ENCODE measurements around the gene ADAMTSL1.

ADAMTSL1 gene

DNA sequence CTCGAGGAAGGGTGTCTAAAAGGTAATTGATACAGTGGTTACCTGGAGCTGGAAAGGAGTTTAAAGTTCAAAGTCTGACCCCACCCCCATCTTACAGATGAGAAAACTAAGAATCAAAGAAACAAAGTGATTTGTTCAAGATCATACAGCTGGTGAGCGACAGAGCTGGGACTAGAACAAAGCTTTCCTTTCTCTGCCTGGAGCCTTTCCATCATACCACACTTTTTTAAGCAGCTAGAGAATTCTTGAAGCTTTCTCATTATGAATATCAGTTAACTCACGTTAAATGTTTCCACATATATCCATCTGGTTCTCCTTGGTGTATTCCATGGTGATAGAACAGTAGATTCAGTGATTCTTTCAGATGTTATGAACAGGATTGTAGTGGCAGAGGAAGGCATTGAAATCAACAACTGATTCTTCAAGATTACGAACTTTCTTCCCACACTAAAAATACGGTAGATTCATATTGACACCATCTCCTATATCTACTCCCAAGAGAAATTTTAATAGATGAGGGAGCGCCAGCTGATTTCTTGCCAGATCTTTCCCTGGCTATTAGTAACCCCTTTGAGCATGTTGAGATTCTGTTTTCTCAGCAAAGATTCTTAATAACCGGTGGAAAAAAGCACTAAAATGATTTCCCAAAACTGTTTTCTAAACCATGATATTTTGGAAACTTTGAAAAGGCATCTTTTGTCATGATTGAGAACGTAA is 233.7 kb downstream of the ADAMTSL1 start:
- no peak for DNase-seq

DNA sequence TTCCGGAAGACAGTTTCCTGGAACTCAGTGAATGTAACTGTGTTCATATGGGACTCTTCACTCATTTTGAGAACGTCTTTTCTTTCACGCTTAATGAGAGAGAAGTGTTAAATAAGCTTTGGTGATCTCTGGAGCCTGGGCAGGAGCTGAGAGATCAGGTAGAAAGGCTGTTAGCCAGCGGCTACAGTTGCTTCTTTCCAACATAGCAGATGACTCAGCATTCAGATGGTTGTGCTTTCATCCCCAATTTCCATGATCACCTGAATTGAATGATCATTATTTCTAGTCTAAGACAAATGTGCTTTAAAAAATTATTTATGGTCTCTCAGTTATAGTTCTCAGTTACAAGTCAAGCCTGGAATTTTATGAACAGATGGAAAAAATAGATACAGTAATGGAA is 234.5 kb downstream of the ADAMTSL1 start:
- DNase-seq = no peak

DNA sequence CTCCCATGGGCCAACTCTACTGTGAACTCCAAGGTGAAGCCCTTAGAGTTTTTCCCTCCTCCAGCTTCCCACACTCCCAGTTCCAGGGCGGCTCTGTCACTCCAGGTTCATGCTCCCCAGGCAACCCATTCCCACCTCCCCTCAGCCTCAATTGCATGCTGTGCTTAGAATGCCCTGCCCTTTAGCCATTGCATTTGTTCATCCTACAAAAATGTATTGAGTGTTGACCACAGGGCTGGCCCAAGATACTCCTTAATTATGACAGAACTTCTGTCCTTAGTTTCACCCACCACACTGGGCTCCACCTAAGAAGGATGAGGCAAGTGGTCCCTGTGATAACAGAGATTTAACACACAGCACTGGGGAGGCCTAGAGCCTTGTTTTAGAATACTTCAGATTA is 236.1 kb downstream of the ADAMTSL1 start:
- no peak for DNase-seq

DNA sequence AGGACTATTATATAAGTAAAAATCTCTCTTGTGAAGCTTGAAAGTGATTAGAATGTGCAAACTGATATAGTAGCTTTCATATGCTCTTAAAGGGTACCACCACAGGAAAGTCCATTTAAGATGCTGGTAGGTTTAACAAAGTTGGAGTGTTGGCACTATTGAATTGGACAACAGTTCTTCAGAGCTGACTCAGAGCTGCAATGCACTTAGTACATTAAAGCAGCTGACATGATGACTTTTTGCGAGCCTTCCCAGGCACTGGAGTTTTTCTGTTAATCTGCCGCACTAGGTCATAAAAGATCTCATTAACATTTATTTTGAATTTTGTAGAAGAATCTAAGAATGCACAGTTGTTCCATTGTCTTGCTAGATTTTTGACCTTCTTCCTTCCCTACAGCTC is 243.8 kb downstream of the ADAMTSL1 start:
- DNase-seq = no peak

DNA sequence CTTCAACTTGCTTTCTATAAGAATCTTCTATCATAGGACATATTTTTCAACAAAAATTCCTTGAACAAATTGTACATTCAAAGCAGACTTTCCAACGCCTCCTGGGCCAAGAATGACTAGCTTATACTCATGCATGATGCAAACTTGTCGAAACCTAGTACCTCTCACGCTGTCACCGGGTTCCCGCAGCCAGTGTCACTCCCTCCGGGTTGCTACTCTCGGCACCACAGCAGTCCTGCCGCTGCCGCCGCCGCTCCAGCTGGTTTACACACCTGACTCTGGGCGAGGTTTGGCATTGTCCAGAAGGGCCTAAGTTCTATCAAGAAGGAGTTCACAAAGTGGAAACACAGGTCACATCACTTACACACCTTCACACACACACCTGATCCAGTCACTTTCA is 244.4 kb downstream of the ADAMTSL1 start:
- DNase-seq = no peak

DNA sequence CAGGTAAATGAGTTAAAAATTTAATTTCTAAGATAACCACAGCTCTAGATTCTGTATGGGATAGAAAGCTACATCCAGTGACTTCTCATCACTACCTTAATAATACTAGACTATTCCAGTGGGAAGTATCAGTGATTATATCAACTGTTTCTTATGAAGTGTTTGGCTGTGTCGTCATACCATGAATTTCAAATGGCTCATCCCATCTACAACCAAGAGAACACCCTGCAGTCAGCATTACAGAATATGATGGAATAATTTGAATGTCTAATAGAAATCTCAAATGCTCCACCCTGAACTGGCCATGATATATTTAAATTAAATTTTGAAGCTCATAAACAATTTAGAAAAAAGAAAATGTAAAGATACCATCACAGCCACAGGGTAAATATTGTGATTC is 245.0 kb downstream of the ADAMTSL1 start:
- DNase-seq = no peak

DNA sequence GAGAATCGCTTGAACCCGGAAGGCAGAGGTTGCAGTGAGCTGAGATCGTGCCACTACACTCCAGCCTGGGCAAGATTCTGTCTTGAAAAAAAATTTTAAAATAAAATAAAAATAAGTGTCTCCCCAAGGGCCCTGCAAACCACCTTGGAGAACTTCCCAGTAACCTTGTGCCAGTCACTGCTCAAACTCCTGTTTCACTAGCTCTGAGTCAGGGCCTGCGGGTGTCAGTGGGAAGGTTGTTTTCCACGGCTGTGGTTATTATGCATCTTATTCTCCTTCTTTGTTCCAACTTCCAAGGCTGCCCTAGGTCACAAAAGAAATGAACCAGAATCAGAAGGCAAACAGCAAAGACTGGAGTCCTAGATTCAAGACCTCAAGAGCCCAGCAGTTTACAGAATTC is 246.7 kb downstream of the ADAMTSL1 start:
- DNase-seq = no peak

DNA sequence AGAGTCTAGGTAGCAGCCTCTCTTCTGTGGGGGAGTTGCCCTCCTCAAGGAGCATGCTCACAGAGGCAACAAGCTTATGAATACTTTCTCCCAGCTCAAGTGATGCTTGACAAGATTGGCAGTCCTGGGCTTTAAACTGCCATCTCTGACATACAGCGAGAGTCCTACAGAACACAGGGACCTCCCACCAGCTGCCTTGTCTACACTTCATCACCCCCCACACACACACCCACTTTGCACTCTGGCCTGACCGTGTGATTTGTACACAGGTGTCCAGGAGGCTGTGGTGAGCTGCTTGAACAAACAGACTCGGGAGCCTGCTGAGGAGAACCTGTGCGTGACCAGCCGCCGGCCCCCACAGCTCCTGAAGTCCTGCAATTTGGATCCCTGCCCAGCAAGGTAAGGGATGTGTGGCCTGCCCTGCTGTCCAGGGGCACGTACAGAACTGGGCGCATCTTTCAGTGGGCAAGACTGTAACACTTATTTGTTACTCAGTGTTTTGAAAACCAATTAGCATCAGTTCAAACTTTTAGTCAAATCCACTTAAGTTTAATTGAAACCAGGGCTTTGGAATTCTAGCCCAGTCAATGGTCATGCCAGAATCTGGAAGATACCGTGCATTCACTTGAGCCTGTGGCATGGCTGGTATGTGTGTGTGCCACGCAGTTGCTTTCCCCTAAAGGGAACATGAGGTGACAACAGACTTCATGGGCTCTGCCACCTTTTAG is 247.5 kb downstream of the ADAMTSL1 start:
- no peak for DNase-seq

DNA sequence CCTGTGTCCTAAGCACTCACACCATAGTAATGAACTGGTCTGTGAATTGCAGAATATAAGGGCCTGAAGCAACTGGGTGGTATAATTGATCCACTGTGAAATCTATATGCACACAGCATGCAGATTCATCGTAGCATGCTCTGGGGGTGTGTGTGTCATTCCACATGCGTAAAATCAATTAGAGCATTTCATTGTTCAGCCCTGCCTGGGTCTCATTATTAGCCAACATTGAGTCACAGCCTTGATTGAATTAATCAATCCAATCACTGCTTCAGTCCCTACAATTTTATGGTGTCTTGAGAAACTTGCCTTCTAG is 248.0 kb downstream of the ADAMTSL1 start:
- DNase-seq = no peak

DNA sequence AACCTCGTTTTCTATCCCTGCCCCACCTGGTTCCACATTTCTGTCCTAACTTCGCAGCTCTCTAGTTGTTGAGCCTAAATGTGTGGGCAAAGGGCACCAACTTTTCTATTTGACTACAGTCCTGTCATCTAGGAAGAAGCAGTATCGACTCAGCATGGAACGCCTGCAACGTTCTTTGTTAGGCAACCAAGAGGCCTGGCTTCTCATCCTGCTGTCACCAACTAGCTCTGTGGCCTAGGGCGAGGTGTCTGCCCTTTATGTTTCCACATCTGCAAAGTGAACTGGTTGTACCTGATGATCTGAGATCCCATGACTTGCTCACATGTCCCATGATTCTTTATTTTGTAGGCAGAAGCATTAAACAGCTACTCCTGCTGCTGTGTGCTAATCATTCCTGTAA is 248.9 kb downstream of the ADAMTSL1 start:
- no peak for DNase-seq

DNA sequence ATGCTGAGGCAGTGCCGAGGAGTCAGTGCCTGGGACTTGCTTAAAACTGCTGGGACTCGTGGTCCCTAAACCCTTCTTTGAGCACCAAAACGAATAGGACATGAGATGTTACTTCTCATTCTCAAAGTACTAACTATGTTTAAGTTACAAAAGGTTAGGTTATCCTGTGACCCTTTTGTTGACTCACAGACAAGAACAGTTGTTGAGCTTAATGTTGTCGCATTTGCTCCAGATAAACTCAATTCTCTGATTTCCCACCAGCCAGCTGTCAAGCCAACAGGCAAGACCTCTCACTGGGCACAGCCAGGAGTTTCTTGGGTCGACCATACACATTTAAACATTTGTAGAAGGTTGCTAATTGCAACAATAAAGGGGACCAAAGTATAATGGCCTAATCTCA is 249.4 kb downstream of the ADAMTSL1 start:
- DNase-seq = no peak

DNA sequence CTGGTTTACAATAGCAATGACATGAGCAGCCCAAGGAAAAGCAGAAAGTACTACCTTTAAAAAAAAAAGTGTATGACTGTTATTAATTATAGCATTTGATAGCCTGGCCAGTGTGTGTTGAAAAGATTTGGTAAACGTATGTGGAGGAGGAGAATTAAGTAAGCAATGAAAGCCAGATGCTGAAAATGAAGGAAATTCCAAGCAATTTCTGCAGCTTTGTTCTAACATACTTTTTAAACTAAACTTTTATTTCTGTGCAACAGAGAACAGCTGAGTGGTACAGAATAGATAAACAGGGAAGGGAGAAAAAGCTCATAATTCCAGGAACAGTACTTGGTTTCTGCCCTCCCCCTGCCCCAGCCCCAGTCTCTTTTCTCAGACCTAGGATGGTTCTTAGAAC is 252.6 kb downstream of the ADAMTSL1 start:
- DNase-seq = no peak

DNA sequence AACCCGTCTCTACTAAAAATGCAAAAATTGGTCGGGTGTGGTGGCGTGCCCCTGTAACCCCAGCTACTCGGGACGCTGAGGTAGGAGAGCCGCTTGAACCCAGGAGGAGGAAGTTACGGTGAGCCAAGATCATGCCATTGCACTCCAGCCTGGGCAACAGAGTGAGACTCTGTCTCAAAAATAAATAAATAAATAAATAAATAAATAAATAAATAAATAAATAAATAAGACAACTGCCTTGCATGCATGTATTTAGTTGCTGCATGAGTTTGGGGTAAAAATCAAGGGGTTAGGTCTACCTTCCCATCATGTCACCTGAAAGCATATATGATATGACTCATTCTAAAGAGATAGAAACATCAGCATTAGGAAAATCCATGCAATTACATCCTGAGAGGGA is 254.0 kb downstream of the ADAMTSL1 start:
- no peak for DNase-seq

DNA sequence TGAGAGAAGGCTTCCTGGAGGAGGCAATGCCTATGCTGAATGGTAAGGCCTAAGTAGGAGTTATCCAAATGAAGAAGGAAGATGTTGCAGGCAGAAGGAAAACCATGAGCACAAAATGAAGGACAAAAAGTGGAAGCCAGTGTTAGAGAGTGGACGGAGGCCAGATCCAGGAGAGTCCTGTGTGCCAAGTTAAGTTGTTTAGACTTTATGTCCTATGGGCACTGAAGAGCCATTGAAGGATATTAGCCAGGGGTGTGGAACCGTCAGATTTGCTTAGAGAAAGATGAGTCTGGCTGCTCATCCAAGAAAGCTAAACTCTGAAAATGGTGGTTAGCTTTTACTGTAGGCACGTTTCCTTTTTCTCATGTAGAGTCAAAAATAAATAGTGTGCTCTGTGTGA is 254.7 kb downstream of the ADAMTSL1 start:
- no peak for DNase-seq

DNA sequence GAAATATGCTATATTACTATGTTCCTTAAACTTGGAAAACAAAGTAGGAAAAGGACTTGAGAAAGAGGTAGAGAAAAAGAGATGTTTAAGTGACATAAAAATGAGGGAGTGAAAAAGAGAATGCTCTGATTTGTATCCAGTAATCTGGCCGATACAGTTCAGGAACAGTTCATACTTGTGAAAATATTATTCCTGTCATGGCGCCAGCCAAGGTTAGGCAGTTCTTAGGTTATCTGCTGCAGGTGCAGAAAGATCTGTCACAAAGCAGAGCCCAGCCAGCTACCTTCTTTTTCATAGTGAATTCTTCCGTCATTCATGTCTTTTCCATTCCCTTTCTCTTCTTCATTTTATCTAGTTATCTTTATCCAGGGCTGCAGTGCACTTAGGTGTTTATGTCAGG is 256.3 kb downstream of the ADAMTSL1 start:
- no peak for DNase-seq

DNA sequence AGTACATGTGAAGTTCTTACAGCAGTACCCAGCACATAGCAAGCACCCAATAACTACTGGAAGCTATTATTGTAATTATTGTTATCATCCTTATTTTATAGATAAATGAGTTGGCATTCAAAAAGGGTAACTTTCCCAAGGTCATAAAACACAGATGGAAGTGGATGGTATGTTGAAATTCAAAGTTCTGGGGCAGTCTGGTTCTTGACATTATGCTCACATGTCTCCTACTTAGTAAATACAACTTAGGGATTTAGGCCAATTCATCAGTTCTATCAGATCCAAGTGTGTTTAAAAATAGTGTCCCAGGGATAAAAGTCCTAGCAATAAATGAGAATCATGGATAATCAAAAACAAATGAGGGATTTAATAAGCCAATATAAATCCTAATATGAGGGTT is 265.2 kb downstream of the ADAMTSL1 start:
- no peak for DNase-seq

DNA sequence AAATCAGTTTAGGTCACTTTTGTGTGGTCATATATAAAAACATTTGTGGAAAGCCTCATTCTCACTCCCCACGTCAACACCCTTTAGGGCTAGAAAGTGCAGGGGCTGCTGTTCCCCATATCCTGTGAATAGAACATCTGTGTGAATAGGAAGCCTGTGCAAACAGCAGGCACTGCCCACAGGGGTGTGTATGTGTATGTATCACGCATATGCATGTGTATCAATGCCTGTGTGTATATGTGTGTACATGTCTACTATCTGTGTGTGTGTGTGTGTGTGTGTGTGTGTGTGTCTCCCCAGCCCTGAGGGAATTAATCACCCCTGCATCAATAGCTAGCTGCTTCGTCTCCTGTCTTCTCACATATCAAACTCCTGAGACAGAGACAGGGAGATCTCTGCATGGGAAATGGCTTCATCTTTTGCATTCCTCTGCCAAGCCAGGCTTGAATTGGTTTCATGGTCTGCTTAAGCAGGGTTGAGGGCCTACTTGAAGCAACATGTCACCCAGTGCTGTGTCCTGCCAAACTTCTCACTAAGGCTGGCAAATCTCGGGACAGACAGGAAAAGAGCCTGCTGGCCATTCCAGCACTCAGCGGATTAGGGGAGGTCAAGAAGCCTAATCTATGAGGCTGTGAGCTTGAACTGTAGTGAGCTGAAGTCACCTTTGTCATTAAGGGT is 265.8 kb downstream of the ADAMTSL1 start:
- DNase-seq = no peak

DNA sequence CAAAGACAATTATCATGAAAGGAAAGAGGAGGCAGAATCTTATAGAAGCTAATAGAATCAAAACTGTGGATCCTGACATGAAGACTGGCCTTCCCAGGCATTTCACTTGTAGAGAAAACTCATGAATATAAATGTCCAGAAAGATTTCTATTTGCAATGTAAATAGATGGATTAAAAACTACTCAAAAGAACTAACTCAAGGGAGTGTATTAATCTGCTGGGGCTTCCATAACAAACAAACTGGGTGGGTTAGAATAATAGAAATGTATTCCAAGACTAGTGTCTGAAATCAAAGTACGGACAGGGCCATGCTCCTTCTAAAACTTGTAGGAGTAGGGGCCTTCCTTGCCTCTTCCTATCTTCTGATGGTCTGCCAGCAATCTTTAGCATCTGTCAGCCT is 267.4 kb downstream of the ADAMTSL1 start:
- no peak for DNase-seq

DNA sequence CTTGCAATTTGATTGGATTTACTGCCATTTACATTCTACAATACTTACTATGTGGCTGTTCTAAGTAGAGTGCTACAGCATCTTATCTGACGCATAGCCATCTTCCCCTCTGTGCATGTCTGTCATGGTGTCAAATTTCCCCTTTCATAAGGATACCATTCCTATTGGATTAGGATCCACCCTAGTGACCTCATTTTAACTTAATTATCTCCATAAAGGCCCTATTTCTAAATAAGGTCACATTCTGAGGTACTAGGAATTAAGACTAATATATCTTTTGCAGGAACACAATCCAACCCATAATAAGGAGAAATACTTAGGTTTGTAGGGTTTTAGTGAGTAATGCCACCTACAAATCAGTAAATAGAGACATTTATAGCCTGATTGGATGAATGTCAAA is 268.0 kb downstream of the ADAMTSL1 start:
- no peak for DNase-seq

DNA sequence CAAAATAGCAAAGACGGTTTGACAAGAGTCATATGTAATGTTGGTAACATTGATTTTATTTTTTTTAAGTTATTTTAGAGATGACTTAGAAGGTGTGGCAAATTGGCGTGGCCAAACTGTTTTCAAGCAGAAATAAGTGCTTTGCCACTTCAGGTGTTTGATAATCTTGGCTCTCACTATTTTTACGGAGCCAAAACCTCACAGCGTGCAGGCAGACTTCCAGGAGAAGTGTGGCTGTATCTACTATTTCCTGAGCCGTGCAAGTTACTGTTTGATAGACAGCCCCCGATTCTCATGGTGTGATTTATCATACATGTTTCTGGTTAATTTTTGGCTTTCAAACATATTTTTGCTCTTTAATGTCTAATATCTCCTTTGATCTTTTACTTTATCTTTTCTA is 269.5 kb downstream of the ADAMTSL1 start:
- DNase-seq = no peak

DNA sequence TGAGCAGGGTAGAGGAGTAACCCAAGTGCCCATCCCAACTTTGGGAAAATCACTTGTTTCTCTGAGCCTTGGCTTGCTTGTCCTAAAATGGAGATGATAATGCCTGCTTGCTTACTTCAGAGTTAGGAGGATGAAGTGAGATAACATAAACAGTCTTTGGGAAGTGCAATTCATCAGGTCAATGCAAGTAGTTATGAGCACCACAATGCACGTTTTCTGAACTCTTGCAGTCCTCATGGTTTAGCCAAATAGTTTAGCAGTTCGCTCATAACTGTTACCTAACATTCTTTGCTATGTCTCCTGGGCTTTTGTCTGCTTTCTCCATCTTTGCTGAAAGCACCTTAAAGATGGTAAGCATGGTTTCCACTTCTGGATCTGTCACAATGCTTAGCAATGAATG is 270.0 kb downstream of the ADAMTSL1 start:
- DNase-seq = no peak

DNA sequence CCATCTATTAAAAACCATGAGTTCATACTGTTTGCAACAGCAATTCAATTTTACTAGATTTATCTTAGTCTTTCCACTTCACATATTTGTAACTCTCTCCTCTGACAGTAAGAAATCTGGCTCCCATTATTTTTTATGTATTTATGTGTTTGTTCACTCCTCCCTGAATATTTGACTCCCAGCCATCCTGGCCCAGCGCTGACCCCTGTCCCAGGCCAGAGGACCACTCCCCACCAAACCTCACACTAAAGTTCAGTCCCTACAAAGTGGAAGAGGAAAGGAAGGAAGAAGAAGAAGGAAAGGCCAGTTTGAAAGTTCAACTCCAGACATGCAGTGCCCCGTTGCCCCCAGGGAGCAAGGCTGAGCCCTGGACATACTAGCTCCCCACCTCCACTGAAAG is 271.8 kb downstream of the ADAMTSL1 start:
- no peak for DNase-seq

DNA sequence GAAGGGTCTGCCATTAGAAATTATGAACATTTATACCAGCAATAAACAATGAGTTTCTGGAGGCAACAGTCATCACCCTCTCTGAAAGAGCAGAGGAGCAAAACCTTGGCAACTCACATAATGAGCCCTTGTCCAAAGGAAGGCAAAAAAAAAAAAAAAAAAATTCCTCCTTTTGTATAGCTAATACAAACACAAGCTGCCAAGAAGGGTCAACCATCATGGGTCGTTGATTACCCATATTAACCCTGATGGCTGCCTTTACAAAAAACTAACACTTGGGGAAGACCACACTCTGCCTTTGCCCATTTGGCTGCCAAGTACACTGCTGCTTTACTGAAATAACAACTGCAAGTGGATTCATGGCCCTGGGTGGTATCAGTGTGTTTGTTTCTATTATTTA is 272.7 kb downstream of the ADAMTSL1 start:
- DNase-seq = no peak

DNA sequence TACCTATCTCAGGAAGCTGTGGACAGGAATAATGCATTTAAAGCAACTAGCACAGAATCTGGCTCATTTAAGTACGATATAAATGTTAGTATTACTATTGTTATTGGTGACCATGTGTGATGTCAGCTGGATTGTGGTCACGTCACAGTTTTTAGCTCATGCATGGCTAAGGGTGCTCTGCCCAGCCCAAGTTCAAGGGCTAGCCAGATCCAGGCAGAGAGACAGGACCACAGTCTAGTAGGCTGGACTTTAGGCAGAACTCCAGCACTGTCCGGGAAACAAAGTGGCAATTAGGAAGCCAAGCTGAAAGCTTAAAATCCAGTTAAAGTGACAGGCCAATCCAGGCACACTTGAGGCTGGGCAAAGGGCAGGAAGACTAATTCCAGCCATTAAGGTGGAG is 273.6 kb downstream of the ADAMTSL1 start:
- DNase-seq = no peak

All from CD4-positive, alpha-beta T cell treated with Interleukin-17A for 1 hour (primary cell).